Mesothelial cell of epicardium (in vitro differentiated cells): ENCODE results near the gene FGF14. TPM values are rescaled to one million over a fixed set of nuclear protein-coding genes. Genes with fewer than 3 reads are reported as not detected.

ENCODE experiments used
- DNase-seq, 2 experiments: peaks; one replicate each; pipeline ENCODE4 v3.0.0; 2021; ENCODE audit warnings: low spot score in 2 of 2; ENCODE audit not compliant: unreplicated experiment in 2 of 2
- H3K27ac Mint-ChIP-seq: 2 replicates; pipeline ENCODE4 v1.8.0; 2021; ENCODE audit warnings: mixed read lengths
- H3K27me3 Mint-ChIP-seq: 2 replicates; pipeline ENCODE4 v1.8.0; 2021; ENCODE audit warnings: low read depth, mixed read lengths
- H3K36me3 Mint-ChIP-seq: 2 replicates; pipeline ENCODE4 v1.8.0; 2021; ENCODE audit warnings: mixed read lengths
- H3K4me1 Mint-ChIP-seq: 2 replicates; pipeline ENCODE4 v1.8.0; 2021; ENCODE audit warnings: mixed read lengths
- H3K4me3 Mint-ChIP-seq: 2 replicates; pipeline ENCODE4 v1.8.0; 2021; ENCODE audit warnings: mild to moderate bottlenecking, moderate library complexity, mixed read lengths
- H3K9me3 Mint-ChIP-seq: 2 replicates; pipeline ENCODE4 v1.8.0; 2021; ENCODE audit warnings: mixed read lengths
- total RNA-seq: library from RNA; stranded (reverse); gene quantifications from 3 replicates; pipeline ENCODE4 v1.2.1, GENCODE V29; 2021
- TF ChIP-seq, protein P1 (sequence below): fragments of 200-600 bp; sonication (generic); IDR thresholded peaks from one replicate; pipeline ENCODE4 v1.5.0; 2021; ENCODE audit warnings: antibody characterized with exemption; ENCODE audit not compliant: unreplicated experiment

The FGF14 gene
- total RNA-seq, 1 donor from 2014 or later, result 0.02 TPM

GRCh38 chr13:101706651-101707050, 695.2 kb downstream of the FGF14 start:
- H3K9me3 Mint-ChIP-seq, result no peaks in the 10 kb centered on the region
- H3K4me1 Mint-ChIP-seq, result no peaks in the 10 kb centered on the region
- TF ChIP-seq, protein P1, sequence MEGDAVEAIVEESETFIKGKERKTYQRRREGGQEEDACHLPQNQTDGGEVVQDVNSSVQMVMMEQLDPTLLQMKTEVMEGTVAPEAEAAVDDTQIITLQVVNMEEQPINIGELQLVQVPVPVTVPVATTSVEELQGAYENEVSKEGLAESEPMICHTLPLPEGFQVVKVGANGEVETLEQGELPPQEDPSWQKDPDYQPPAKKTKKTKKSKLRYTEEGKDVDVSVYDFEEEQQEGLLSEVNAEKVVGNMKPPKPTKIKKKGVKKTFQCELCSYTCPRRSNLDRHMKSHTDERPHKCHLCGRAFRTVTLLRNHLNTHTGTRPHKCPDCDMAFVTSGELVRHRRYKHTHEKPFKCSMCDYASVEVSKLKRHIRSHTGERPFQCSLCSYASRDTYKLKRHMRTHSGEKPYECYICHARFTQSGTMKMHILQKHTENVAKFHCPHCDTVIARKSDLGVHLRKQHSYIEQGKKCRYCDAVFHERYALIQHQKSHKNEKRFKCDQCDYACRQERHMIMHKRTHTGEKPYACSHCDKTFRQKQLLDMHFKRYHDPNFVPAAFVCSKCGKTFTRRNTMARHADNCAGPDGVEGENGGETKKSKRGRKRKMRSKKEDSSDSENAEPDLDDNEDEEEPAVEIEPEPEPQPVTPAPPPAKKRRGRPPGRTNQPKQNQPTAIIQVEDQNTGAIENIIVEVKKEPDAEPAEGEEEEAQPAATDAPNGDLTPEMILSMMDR, result no peak
- peaks cover 4% of the 10 kb centered on the region for H3K27me3 Mint-ChIP-seq
- DNase-seq, result no peak
- no peak overlapping the region for H3K27ac Mint-ChIP-seq
- no peaks in the 10 kb centered on the region for H3K36me3 Mint-ChIP-seq
- no peak overlapping the region for H3K4me3 Mint-ChIP-seq

GRCh38 chr13:101703838-101704237, 698.0 kb downstream of the FGF14 start:
- Mint-ChIP-seq H3K27me3 (peaks cover 2% of the 10 kb centered on the region), H3K4me3 (no peak overlapping the region), H3K27ac (no peak overlapping the region), H3K9me3 (no peaks in the 10 kb centered on the region), H3K4me1 (no peaks in the 10 kb centered on the region), H3K36me3 (no peaks in the 10 kb centered on the region)
- TF ChIP-seq, protein P1, result no peak
- no peak for DNase-seq

GRCh38 chr13:101703081-101703480, 698.8 kb downstream of the FGF14 start:
- DNase-seq, result no peak
- peaks cover 2% of the 10 kb centered on the region for H3K27me3 Mint-ChIP-seq
- no peaks in the 10 kb centered on the region for H3K4me1 Mint-ChIP-seq
- TF ChIP-seq, protein P1, result no peak
- no peak overlapping the region for H3K27ac Mint-ChIP-seq
- no peaks in the 10 kb centered on the region for H3K9me3 Mint-ChIP-seq
- no peaks in the 10 kb centered on the region for H3K36me3 Mint-ChIP-seq
- H3K4me3 Mint-ChIP-seq, result no peak overlapping the region

DNA sequence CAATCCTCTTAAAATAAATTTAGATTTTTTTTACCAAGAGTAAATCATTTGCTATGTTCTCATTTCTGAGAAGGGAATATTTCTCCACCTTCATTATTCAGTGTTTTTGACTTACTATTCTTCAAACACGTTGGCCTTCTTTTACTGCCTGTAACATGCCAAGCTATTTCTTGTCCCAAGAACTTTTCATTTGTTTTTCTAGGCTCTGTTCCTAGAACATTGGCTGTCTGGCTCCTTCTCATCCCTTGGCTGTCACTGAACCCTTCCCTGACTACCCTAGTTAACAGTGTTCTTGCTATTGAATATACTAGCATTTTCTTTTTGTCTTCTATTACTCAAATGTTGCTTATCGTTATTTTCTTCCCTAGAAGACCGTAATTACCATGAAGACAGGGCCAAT, 701.2 kb downstream of the FGF14 start:
- Mint-ChIP-seq H3K9me3 (no peaks in the 10 kb centered on the region), H3K27me3 (peaks cover 3% of the 10 kb centered on the region), H3K27ac (no peak overlapping the region), H3K36me3 (no peaks in the 10 kb centered on the region), H3K4me3 (no peak overlapping the region), H3K4me1 (no peaks in the 10 kb centered on the region)
- TF ChIP-seq, protein P1, result no peak
- no peak for DNase-seq

DNA sequence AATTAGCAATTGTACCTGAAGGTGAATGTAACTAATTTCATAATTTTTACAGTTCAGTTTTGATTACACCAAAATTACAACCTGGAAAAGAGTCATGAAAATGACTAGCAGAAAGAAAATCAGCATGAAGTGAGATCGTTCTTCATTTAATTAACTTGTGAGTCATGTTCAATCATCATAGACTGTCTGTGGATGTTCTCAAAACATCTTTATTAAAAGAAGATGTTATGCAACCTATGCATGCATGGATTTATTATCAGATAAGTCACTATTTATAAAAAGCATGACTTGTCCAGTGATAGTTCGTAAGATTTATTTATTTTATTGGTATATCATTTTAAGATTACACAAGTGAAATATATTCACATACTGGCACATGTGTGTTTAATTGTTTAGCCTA, 703.4 kb downstream of the FGF14 start:
- TF ChIP-seq, protein P1, result no peak
- H3K27me3 Mint-ChIP-seq, result peaks cover 14% of the 10 kb centered on the region
- no peak for DNase-seq
- H3K4me1 Mint-ChIP-seq, result no peaks in the 10 kb centered on the region
- H3K9me3 Mint-ChIP-seq, result no peaks in the 10 kb centered on the region
- no peaks in the 10 kb centered on the region for H3K36me3 Mint-ChIP-seq
- no peak overlapping the region for H3K4me3 Mint-ChIP-seq
- H3K27ac Mint-ChIP-seq, result no peak overlapping the region

DNA sequence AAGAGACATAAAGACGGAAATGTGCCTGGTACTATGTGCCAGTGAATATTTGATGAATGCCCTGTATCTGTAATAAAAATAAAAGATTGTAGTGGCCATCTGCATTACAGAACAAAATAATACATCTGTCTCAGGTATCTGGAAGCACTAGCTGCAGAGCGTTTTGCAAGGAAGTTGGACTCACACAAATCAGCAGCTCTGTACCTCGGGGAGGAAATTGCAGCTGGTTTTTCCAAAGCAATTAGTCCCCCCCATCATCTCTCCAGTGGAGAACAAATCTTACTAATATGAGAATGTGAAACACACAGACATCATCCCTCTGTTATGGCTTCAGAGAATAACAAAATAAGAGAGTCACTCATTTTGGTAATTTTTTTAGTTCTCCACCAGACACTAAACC, 704.1 kb downstream of the FGF14 start:
- H3K4me3 Mint-ChIP-seq, result no peak overlapping the region
- H3K27ac Mint-ChIP-seq, result no peak overlapping the region
- H3K36me3 Mint-ChIP-seq, result no peaks in the 10 kb centered on the region
- H3K9me3 Mint-ChIP-seq, result no peaks in the 10 kb centered on the region
- TF ChIP-seq, protein P1, result no peak
- no peak for DNase-seq
- H3K27me3 Mint-ChIP-seq, result peaks cover 16% of the 10 kb centered on the region
- no peaks in the 10 kb centered on the region for H3K4me1 Mint-ChIP-seq
